Sigmoid colon (tissue), 3 donors: ENCODE measurements around the gene MMP24.

ENCODE experiments used
- CTCF ChIP-seq, 4 experiments: fragments of 450-650 bp in 3 of 4; fragments of 200-600 bp in 1 of 4; IDR thresholded peaks; one replicate each; pipeline ENCODE4 v1.5.1; 2016 to 2019; ENCODE audit warnings: antibody characterized with exemption in 4 of 4, mild to moderate bottlenecking in 3 of 4, moderate library complexity in 2 of 4
- POLR2A ChIP-seq, 2 donors: fragments of 450-650 bp; IDR thresholded peaks; one replicate each; pipeline ENCODE4 v1.6.1; 2016; ENCODE audit warnings: antibody characterized with exemption in 2 of 2, mild to moderate bottlenecking in 2 of 2, moderate library complexity in 2 of 2

GRCh38 chr20:35307666-35308653 is 81.5 kb downstream of the MMP24 start:
- TF ChIP-seq CTCF (IDR thresholded peaks at IDR 0.05), result no peak
- TF ChIP-seq POLR2A (IDR thresholded peaks at IDR 0.05), result no peak
